Esophagus squamous epithelium (tissue), 4 donors: ENCODE data around the gene SLC8A2.

Experiments used
- CTCF ChIP-seq, 6 experiments: fragments of 450-650 bp in 4 of 6; fragments of 200-600 bp in 2 of 6; sonication (generic) in 2 of 6; IDR thresholded peaks; one replicate each; pipeline ENCODE4 v1.5.1; 2016 to 2019; ENCODE audit warnings: antibody characterized with exemption in 6 of 6, mild to moderate bottlenecking in 4 of 6, moderate library complexity in 4 of 6
- POLR2A ChIP-seq, 4 donors: fragments of 450-650 bp; IDR thresholded peaks; one replicate each; pipeline ENCODE4 v1.6.1; 2017; ENCODE audit warnings: antibody characterized with exemption in 4 of 4, mild to moderate bottlenecking in 4 of 4, moderate library complexity in 3 of 4

GRCh38 chr19:47471733-47472457 is at the start of gene SLC8A2:
- TF ChIP-seq POLR2A (IDR thresholded peaks at IDR 0.05) (no peak), CTCF (IDR thresholded peaks at IDR 0.05) (no peak)
